Suppressor macrophage treated with lipopolysaccharide for 4 hours (primary cell): ENCODE data around the gene JMJD7.

Experiments
- DNase-seq: peaks from one replicate; pipeline ENCODE4 v3.0.0-alpha.2; 2020

Gene JMJD7

GRCh38 chr15:41886741-41887140 lies 58.8 kb downstream of the JMJD7 start:
- no peak for DNase-seq

DNA sequence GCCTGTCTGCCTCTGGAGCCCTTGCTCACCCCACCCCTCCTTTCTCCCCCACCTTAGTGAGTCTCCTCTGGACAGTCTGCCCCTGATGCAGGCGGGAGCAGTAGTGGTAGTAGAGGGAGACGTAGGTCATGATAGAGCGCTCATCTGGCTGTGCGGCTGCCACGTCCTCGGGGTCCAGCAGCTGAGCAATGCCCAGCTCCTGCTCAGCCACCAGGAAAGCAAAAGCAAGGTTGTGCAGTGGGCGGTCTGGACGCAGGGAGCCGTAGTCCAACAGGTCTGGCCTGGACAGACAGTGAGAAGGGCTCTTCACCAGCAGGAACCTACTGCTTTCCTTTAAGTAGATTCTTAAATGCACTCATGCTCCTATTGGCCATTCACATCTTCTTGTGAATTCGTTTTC lies 59.3 kb downstream of the JMJD7 start:
- DNase-seq = no peak
